Skeletal muscle satellite cell (primary cell): ENCODE results near the gene BBOX1.
"Not testable (repeated sequence)": the region's sequence is repeated elsewhere in the genome, so short reads cannot be mapped to it uniquely, and the experiment has no call there.

Experiments
- H3K27me3 ChIP-seq: 2 replicates; pipeline ENCODE4 v1.7.0; 2013; ENCODE audit warnings: low read length; ENCODE audit not compliant: control insufficient read depth, insufficient read depth
- H3K36me3 ChIP-seq: 2 replicates; pipeline ENCODE4 v1.7.0; 2013; ENCODE audit warnings: mild to moderate bottlenecking, control low read depth, low read length; ENCODE audit not compliant: insufficient read depth
- H3K4me1 ChIP-seq: 2 replicates; pipeline ENCODE4 v1.7.0; 2013; ENCODE audit warnings: low read length; ENCODE audit not compliant: control insufficient read depth, insufficient read depth
- H3K4me2 ChIP-seq: 2 replicates; pipeline ENCODE4 v1.7.0; 2013; ENCODE audit warnings: mild to moderate bottlenecking, low read length
- H3K4me3 ChIP-seq: 2 replicates; pipeline ENCODE4 v1.7.0; 2013; ENCODE audit warnings: low read length
- H3K9ac ChIP-seq: 2 replicates; pipeline ENCODE4 v1.7.0; 2013; ENCODE audit warnings: mild to moderate bottlenecking, low read depth, low read length, moderate library complexity
- H3K9me3 ChIP-seq: replicated peaks from 2 replicates; pipeline ENCODE4 v1.7.0; 2013; ENCODE audit warnings: mild to moderate bottlenecking, control low read depth, low read length

Gene BBOX1

GRCh38 chr11:27171376-27171958 is 130.9 kb downstream of the BBOX1 start:
- no peaks in the 10 kb centered on the region for H3K4me1 ChIP-seq
- H3K4me3 ChIP-seq, result no peak overlapping the region
- H3K9me3 ChIP-seq, result no peaks in the 10 kb centered on the region
- no peak overlapping the region for H3K4me2 ChIP-seq
- peaks cover 28% of the 10 kb centered on the region for H3K27me3 ChIP-seq
- H3K9ac ChIP-seq, result no peak overlapping the region
- no peaks in the 10 kb centered on the region for H3K36me3 ChIP-seq

GRCh38 chr11:27173545-27173944 is 132.9 kb downstream of the BBOX1 start:
- Histone ChIP-seq H3K27me3 (peaks cover 28% of the 10 kb centered on the region), H3K4me1 (no peaks in the 10 kb centered on the region), H3K9me3 (no peaks in the 10 kb centered on the region), H3K9ac (no peak overlapping the region), H3K4me2 (no peak overlapping the region), H3K36me3 (no peaks in the 10 kb centered on the region), H3K4me3 (no peak overlapping the region)

GRCh38 chr11:27174021-27174420 is 133.4 kb downstream of the BBOX1 start:
- no peaks in the 10 kb centered on the region for H3K9me3 ChIP-seq
- H3K4me2 ChIP-seq, result no peak overlapping the region
- H3K4me3 ChIP-seq, result no peak overlapping the region
- no peaks in the 10 kb centered on the region for H3K36me3 ChIP-seq
- no peak overlapping the region for H3K9ac ChIP-seq
- peaks cover 28% of the 10 kb centered on the region for H3K27me3 ChIP-seq
- no peaks in the 10 kb centered on the region for H3K4me1 ChIP-seq

- Histone ChIP-seq H3K4me3 (no peak overlapping the region), H3K27me3 (peaks cover 27% of the 10 kb centered on the region), H3K9me3 (no peaks in the 10 kb centered on the region), H3K9ac (no peak overlapping the region), H3K4me1 (no peaks in the 10 kb centered on the region), H3K36me3 (no peaks in the 10 kb centered on the region), H3K4me2 (no peak overlapping the region)
Measured at GRCh38 chr11:27174672-27175210, 134.1 kb downstream of the BBOX1 start.

- not testable (repeated sequence) for H3K36me3 ChIP-seq, H3K9me3 ChIP-seq, H3K9ac ChIP-seq, H3K4me2 ChIP-seq, H3K4me3 ChIP-seq, H3K4me1 ChIP-seq
- peaks cover 27% of the 10 kb centered on the region for H3K27me3 ChIP-seq
Measured at GRCh38 chr11:27175562-27175961, 134.9 kb downstream of the BBOX1 start.
